WERI-Rb-1 (cell line): Measurements from ENCODE around the gene CDH23.

ENCODE experiments used
- DNase-seq: peaks from one replicate; pipeline ENCODE4 v3.0.0-alpha.2; 2020
- H3K27ac ChIP-seq: fragments of 250-450 bp; sonication (Bioruptor Pico); 2 replicates; pipeline ENCODE4 v1.5.1; 2020; ENCODE audit warnings: mild to moderate bottlenecking, moderate library complexity
- H3K27me3 ChIP-seq: fragments of 250-450 bp; sonication (Bioruptor Pico); 2 replicates; pipeline ENCODE4 v1.5.1; 2021; ENCODE audit warnings: mild to moderate bottlenecking, low read depth, moderate library complexity; ENCODE audit not compliant: insufficient read depth, severe bottlenecking
- H3K36me3 ChIP-seq: fragments of 250-450 bp; sonication (Bioruptor Pico); 2 replicates; pipeline ENCODE4 v1.5.1; 2020; ENCODE audit warnings: mild to moderate bottlenecking, moderate library complexity
- H3K4me3 ChIP-seq: 2 replicates; pipeline ENCODE4 v1.5.1; 2011; ENCODE audit warnings: low read depth, mild to moderate bottlenecking, control low read depth, low read length
- H3K9me3 ChIP-seq: fragments of 250-450 bp; sonication (Bioruptor Pico); 2 replicates; pipeline ENCODE4 v1.5.1; 2021; ENCODE audit warnings: mild to moderate bottlenecking, moderate library complexity; ENCODE audit not compliant: severe bottlenecking
- TF ChIP-seq, protein P1 (sequence below): IDR thresholded peaks from 2 replicates; pipeline ENCODE4 v1.5.1; 2011; ENCODE audit warnings: low read depth, mild to moderate bottlenecking, control low read depth, inconsistent platforms, low read length

The CDH23 gene

DNA sequence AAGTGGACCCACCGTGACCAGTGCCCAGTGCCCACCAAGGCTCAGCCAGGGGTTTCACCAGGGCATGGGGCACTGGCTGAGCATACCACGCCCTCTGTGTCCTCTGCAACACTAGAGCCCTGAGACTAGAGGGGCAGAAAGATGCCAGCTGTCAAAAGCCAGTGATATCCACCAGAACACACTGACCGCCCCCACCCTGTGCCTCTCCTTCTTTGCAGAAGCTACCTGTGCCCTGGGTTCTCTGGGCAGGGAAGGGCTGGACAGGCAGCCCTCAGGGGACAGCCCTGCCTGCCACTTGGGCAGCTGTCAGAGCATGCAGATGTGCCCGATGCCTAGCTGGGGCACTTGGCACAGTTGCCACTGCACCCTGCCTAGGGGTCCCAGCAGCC is 376.1 kb downstream of the CDH23 start:
- DNase-seq: no peak
- no peaks in the 10 kb centered on the region for H3K27me3 ChIP-seq
- H3K36me3 ChIP-seq: no peaks in the 10 kb centered on the region; the same call in 1 of the 2 replicates
- H3K4me3 ChIP-seq: no peak overlapping the region
- H3K9me3 ChIP-seq: peaks cover 2% of the 10 kb centered on the region
- no peak overlapping the region for H3K27ac ChIP-seq
- TF ChIP-seq, protein P1, sequence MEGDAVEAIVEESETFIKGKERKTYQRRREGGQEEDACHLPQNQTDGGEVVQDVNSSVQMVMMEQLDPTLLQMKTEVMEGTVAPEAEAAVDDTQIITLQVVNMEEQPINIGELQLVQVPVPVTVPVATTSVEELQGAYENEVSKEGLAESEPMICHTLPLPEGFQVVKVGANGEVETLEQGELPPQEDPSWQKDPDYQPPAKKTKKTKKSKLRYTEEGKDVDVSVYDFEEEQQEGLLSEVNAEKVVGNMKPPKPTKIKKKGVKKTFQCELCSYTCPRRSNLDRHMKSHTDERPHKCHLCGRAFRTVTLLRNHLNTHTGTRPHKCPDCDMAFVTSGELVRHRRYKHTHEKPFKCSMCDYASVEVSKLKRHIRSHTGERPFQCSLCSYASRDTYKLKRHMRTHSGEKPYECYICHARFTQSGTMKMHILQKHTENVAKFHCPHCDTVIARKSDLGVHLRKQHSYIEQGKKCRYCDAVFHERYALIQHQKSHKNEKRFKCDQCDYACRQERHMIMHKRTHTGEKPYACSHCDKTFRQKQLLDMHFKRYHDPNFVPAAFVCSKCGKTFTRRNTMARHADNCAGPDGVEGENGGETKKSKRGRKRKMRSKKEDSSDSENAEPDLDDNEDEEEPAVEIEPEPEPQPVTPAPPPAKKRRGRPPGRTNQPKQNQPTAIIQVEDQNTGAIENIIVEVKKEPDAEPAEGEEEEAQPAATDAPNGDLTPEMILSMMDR: no peak

DNA sequence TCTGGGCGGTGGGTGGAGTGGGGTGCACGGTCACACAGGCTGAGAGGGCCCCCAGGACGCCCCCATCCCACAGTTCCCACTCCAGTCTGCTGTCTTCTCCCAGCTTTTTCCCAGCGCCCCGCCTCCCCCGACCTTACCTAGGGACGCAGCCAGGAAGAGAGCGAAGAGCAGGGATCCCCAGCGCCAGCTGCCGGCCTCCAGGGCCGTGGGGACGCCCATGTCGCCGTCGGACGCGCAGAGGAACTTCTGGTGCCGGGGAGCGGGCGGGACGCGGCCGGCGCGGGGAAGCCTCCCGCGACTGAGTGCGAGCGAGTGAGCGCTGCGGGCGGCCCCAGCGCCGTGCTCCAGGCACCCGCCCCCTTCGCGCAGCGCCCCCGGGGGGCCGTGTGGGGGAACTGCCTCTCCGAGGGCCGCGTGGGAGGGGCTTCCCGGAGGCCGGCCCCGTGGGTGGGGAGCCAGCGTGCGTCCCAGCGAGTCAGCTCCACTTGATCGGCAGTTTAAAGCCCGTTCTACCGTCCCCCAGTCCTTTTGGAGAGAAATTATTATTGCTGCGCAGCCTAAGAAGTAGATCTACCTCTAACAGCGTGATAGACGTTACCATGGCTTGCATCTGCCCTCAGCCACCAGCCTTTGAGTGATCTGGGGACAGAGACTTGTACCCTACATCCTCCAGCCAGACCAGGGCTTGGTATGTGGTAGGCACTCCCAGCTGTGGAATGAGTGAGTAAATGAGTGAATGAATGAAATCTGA is 376.7 kb downstream of the CDH23 start, which contains the start of gene VSIR:
Gene VSIR (minus strand): TSS at position 300 of the 751 bp plus-strand sequence. CDS start 81 bp downstream, at position 219.
- Histone ChIP-seq H3K27me3 (no peaks in the 10 kb centered on the region), H3K9me3 (peaks cover 2% of the 10 kb centered on the region), H3K27ac (no peak within 1 kb of the TSS), H3K4me3 (no peak within 1 kb of the TSS), H3K36me3 (no peaks in the 10 kb centered on the region; the same call in 1 of the 2 replicates)
- no peak for DNase-seq
- TF ChIP-seq, protein P1: no peak

DNA sequence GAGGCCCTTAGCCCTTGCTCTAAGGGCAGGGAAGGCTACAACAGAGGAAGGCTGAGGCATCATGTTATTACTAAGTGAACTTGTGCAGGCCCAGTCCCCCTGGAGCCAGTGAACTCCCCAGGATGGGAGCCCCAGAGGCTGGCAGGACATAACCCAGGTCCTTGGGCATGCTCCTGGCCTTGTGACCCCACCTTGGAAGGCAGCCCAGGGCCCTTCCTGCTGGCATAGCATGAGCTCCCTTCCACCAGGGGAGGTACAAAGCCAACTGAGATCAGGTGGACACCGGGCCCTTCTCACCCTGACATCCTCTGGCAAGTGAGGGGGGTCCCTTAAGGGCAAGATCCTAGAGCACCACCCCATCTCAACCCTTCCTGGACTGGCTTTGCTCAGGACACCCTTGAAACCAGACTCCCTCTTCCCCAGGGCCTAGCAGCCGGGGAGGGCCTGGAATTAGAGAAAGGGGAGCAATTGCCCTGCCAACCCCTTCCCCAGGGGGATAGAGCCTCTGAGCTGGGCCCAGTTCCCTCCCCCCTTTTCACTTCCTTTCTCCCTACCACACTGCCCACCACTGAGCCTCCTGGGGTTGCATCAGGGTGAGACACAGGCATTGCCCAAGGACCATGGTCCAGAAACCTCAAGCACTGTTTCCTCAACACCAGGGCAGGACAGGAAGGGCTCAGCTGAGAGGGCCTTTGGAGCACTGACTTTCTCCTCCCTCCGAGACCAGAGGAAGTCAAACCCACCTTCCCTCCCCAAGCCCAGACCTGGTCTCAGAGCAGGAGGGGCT is 378.4 kb downstream of the CDH23 start:
- TF ChIP-seq, protein P1: no peak
- H3K27ac ChIP-seq: no peak overlapping the region
- H3K27me3 ChIP-seq: no peaks in the 10 kb centered on the region
- DNase-seq: no peak
- H3K36me3 ChIP-seq: peaks cover 9% of the 10 kb centered on the region
- H3K4me3 ChIP-seq: no peak overlapping the region
- peaks cover 2% of the 10 kb centered on the region for H3K9me3 ChIP-seq

DNA sequence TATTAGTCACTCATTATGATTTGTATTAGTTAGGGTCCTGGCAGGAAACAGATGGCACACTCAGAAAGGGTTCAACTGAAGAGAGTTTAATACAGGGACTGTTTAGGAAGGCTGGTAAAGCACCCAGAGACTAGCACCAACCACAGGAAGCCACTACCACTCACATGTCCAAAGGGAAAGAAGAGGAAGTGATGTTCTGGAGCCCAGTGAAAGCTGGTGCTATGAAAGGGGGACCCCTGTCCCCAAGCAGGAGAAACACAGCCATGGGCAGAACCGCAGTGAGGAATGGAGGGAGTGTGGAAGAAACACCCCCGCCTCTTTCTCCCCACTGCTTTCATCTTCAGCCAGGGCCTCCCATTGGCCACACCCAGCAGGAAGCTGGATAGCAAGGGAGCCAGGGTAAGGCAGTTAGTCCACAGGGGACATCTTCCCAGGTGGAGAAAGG is 379.8 kb downstream of the CDH23 start:
- Histone ChIP-seq H3K9me3 (peaks cover 2% of the 10 kb centered on the region), H3K36me3 (peaks cover 9% of the 10 kb centered on the region), H3K27me3 (no peaks in the 10 kb centered on the region), H3K27ac (0 out of 2 replicates have a peak overlapping the region, but pooled peaks have one; percentile 31), H3K4me3 (no peak overlapping the region)
- no peak for DNase-seq
- TF ChIP-seq, protein P1: no peak

- Histone ChIP-seq H3K4me3 (no peak overlapping the region), H3K36me3 (peaks cover 9% of the 10 kb centered on the region), H3K9me3 (peaks cover 2% of the 10 kb centered on the region), H3K27ac (no peak overlapping the region), H3K27me3 (no peaks in the 10 kb centered on the region)
- TF ChIP-seq, protein P1: no peak
- no peak for DNase-seq
Measured at GRCh38 chr10:71777213-71777985, 380.7 kb downstream of the CDH23 start.
